Measurements from ENCODE around the gene RUNX2.

RUNX2 gene

GRCh38 chr6:45553730-45554344 lies 225.7 kb downstream of the RUNX2 start:
- no peak for TF ChIP-seq MYC (IDR thresholded peaks at IDR 0.05; ENCODE audit: low read depth, low read length)
- TF ChIP-seq MAX (IDR thresholded peaks at IDR 0.05; ENCODE audit: low read depth, low read length), result no peak
- no peak for TF ChIP-seq POLR2A (IDR thresholded peaks at IDR 0.05; ENCODE audit: extremely low read depth, insufficient read length)
- TF ChIP-seq CTCF (IDR thresholded peaks at IDR 0.05; ENCODE audit: low read depth, low read length), result no peak
- DNase-seq (ENCODE audit: low read depth), result no peak
- H3K4me3 ChIP-seq (ENCODE audit: low read depth, low read length), result no peak overlapping the region

- no peak overlapping the region for H3K4me3 ChIP-seq (ENCODE audit: low read depth, low read length)
- peak; percentile 29 for DNase-seq (ENCODE audit: low read depth)
- TF ChIP-seq MYC (IDR thresholded peaks at IDR 0.05; ENCODE audit: low read depth, low read length) (no peak), MAX (IDR thresholded peaks at IDR 0.05; ENCODE audit: low read depth, low read length) (no peak), POLR2A (IDR thresholded peaks at IDR 0.05; ENCODE audit: extremely low read depth, insufficient read length) (no peak), CTCF (IDR thresholded peaks at IDR 0.05; ENCODE audit: low read depth, low read length) (no peak)
Observed at GRCh38 chr6:45554591-45554990, 226.5 kb downstream of the RUNX2 start.

- H3K4me3 ChIP-seq (ENCODE audit: low read depth, low read length), result no peak overlapping the region
- TF ChIP-seq CTCF (IDR thresholded peaks at IDR 0.05; ENCODE audit: low read depth, low read length), result no peak
- no peak for DNase-seq (ENCODE audit: low read depth)
Observed at GRCh38 chr6:45555981-45556771, 228.0 kb downstream of the RUNX2 start.

- no peak for TF ChIP-seq CTCF (IDR thresholded peaks at IDR 0.05; ENCODE audit: low read depth, low read length)
- no peak for TF ChIP-seq MYC (IDR thresholded peaks at IDR 0.05; ENCODE audit: low read depth, low read length)
- no peak for TF ChIP-seq POLR2A (IDR thresholded peaks at IDR 0.05; ENCODE audit: extremely low read depth, insufficient read length)
- no peak for TF ChIP-seq MAX (IDR thresholded peaks at IDR 0.05; ENCODE audit: low read depth, low read length)
- no peak overlapping the region for H3K4me3 ChIP-seq (ENCODE audit: low read depth, low read length)
- DNase-seq (ENCODE audit: low read depth), result no peak
Observed at GRCh38 chr6:45556828-45557227, 228.7 kb downstream of the RUNX2 start.

- H3K4me3 ChIP-seq (ENCODE audit: low read depth, low read length), result no peak overlapping the region
- no peak for DNase-seq (ENCODE audit: low read depth)
- TF ChIP-seq CTCF (IDR thresholded peaks at IDR 0.05; ENCODE audit: low read depth, low read length) (no peak), POLR2A (IDR thresholded peaks at IDR 0.05; ENCODE audit: extremely low read depth, insufficient read length) (no peak), MAX (IDR thresholded peaks at IDR 0.05; ENCODE audit: low read depth, low read length) (no peak), MYC (IDR thresholded peaks at IDR 0.05; ENCODE audit: low read depth, low read length) (no peak)
Observed at GRCh38 chr6:45557454-45557853, 229.3 kb downstream of the RUNX2 start.

Data from NB4 (cell line).